K562 treated with DMSO at 1 percent for 12 hours (cell line): Measurements from ENCODE around the gene PAK4. TPM values are rescaled to one million over a fixed set of nuclear protein-coding genes. Genes with fewer than 3 reads are reported as not detected.

Experiments used
- total RNA-seq: library from RNA; unstranded; fragments of 300-600 nt; gene quantifications from 2 replicates; pipeline ENCODE4 v1.2.3, GENCODE V29; 2022; ENCODE audit not compliant: insufficient read depth

PAK4 gene
- 23.3 and 38.4 TPM in 2 replicates for total RNA-seq

DNA sequence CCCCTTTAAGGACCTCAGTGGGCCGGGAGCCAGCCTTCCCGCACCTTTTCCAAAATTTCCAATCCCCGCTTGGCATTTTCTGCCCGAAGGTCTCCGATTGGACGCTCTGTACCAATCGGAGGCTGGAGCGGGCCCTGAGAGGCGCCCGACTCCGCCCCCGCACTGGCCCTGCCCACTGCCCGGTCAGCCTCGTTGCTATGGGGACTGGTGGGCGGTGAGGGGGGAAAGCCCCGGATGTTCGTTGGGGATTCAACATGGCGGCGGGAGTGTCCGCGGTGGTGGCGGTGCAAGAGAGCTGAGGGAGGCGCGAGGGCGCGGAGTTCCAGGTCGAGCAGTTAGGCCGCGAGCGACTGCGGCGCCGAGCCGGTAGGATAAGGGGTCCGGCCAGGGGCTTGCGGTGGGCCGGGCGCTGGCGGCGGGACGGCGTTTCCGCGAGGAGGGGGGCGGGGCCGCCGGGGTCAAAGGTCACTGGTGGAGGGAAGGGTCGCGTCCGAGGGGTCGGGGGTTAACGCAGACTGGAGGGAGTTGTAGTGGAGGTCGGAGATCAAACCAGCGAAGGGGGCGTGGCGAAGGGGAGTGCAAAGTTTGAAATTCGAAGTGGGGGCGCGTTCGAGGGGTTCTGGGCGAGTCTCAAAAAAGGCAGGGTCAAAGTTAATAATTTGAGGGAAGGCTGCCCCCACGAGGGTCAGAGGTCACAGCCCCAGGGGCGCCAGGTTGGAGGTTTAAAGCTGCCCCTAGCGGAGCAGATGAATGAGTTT, at the start of gene PAK4:
TSS of gene PAK4 (plus strand) at position 233 of the 758 bp plus-strand sequence. CDS start 43,768 bp downstream, outside the sequence.

DNA sequence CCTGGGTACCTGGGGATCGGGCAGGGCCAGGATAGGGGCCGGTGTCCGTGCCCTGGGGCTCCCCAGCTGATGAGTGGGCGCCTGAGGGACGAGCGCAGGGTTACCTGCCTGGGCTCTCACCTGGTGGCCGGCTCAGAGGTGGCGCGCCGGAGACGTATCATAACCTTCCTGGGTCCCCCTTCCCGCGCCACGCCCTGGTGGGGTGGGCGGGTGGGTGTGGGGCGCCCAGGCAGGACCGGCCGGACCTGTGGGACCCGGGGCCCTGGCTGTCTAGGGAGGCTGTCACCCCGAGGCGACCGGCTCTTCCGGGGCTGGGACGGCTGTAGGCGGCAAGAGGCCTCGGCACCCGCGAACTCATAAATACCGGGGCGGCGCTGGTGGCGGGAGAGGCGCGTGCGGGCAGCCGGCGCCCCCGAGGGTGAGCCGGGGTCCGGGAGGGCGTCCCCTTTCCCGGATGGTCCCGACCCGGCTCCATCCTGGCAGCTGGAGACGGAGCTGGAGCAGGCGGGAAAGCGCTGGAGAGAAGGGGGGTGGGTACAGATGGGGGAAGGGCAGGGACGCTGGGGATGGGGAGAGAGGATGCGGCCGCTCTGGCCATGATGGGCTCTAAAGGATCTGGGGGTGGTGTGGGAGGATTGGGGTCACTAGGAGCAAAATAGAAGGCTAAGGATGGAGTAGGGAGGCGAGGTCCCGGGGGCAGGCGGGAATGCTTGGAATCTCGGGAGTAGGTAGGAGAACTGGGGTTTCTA, 41.4 kb upstream of the PAK4 start, which contains the start of gene ACP7:
TSS of gene ACP7 (plus strand) at position 386 of the 749 bp plus-strand sequence. CDS start 902 bp downstream, outside the sequence.

DNA sequence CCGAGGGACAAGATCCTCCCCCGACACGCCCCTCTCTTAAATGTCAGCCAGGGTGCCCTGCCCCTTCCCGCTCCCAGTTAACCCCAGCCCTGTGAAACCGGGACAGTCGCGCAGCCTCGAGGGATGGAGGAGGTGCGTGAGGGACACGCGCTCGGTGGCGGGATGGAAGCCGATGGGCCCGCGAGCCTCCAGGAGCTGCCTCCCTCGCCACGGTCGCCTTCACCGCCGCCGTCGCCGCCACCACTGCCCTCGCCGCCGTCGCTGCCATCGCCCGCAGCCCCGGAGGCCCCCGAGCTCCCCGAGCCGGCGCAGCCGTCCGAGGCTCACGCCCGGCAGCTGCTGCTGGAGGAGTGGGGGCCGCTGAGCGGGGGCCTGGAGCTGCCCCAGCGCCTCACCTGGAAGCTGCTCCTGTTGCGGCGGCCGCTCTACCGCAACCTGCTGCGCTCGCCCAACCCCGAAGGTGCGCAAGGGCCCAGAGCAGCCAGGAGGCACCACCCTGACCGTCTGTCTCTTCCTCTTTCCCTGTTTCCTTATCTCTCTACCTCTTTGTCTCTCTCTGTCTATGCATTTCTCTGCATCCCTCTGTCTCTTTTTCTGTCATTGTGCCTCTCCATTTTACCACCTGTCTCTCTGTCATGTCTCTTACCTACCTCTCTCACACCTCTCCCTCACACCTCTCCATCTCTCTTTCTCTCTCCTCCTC, 71.4 kb downstream of the PAK4 start, which contains the start of gene NCCRP1:
TSS of gene NCCRP1 (plus strand) at position 105 of the 703 bp plus-strand sequence. CDS start at position 124, 19 bp downstream.

DNA sequence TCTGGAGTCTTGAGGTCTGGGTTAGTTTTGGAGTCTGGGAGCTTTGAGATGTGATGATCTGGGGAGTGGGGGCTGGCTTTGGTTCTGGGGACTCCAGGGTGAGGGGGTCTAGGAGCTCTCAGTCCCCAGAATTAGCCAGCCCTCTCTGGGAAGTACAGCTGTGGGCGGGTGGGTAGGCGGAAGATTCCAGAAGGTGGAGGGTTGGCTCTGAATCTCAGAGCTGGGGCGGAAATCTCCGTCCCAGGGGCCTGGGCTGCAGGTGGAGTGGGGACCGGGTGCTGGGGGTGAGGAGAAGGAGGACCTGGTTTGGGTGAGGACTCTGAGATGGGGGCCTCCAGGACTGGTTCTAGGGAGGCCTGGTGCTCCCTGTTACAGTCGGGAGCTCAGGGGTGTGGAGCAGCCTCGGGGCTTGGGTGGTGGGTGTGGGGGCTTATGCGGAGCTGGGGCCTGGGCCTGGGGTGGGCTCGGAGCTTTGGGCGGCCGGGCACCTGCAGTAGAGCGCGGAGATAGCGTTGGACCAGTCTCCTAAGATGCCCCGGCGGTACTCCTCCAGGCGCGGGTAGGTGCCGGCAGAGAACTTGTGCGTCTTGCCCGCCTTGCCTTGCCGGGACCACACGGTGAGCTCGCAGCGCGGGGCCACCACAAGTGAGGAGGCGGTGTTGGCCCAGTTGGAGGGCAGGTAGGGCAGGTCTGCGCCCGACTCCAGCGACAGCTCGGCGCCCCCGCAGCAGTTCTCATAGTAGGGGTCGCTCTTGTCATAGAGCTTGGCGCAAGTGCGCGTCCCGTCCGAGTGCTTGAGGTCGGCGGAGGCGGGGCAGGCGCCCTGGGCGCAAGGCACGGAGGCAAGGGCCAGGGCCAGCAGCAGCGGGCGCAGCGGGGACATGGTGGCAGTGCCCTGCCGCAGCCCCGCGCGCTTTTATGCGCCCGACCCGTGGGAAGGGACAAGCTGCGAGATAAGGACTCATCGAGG, 78.1 kb downstream of the PAK4 start, which contains the start of gene SYCN:
TSS of gene SYCN (minus strand) at position 892 of the 970 bp plus-strand sequence. CDS start at position 883, 9 bp downstream.

Other genes starting within 250 kb of the PAK4 start
- gene RINL, start 247.5 kb upstream of the PAK4 start, total RNA-seq: 6.4 and 7.8 TPM in 2 replicates
- 92.8 and 102 TPM in 2 replicates for gene SIRT2, start 226.2 kb upstream of the PAK4 start, total RNA-seq
- gene NFKBIB, start 225.8 kb upstream of the PAK4 start, total RNA-seq: 23.6 and 27.6 TPM in 2 replicates
- gene CCER2, start 213.6 kb upstream of the PAK4 start, total RNA-seq: not detected in 2 replicates
- gene SARS2, start 195.0 kb upstream of the PAK4 start, total RNA-seq: 18.2 and 19.6 TPM in 2 replicates
- gene MRPS12, start 194.8 kb upstream of the PAK4 start, total RNA-seq: 71.4 and 112 TPM in 2 replicates
- 22.5 and 27.5 TPM in 2 replicates for gene FBXO17, start 150.0 kb upstream of the PAK4 start, total RNA-seq
- gene FBXO27, start 93.2 kb upstream of the PAK4 start, total RNA-seq: 5.7 and 12.4 TPM in 2 replicates
- not detected in 2 replicates for gene ACP7, start 41.4 kb upstream of the PAK4 start, total RNA-seq
- gene NCCRP1, start 71.2 kb downstream of the PAK4 start, total RNA-seq: not detected in 2 replicates
- gene SYCN, start 78.5 kb downstream of the PAK4 start, total RNA-seq: not detected in 2 replicates
- gene IFNL3, start 119.2 kb downstream of the PAK4 start, total RNA-seq: not detected in 2 replicates
- gene IFNL4, start 123.1 kb downstream of the PAK4 start, total RNA-seq: not detected in 2 replicates
- gene IFNL2, start 142.6 kb downstream of the PAK4 start, total RNA-seq: not detected in 2 replicates
- gene IFNL1, start 170.6 kb downstream of the PAK4 start, total RNA-seq: not detected in 2 replicates
- gene LRFN1, start 195.1 kb downstream of the PAK4 start, total RNA-seq: 6.5 and 7.8 TPM in 2 replicates
- gene GMFG, start 210.3 kb downstream of the PAK4 start, total RNA-seq: 80.2 and 106 TPM in 2 replicates
- 65.8 and 145 TPM in 2 replicates for gene SAMD4B, start 216.6 kb downstream of the PAK4 start, total RNA-seq